Neural progenitor cell (in vitro differentiated cells): Measurements from ENCODE around the gene IER5L.
"Not testable (repeated sequence)": the region's sequence is repeated elsewhere in the genome, so short reads cannot be mapped to it uniquely, and the experiment has no call there.

Experiments used
- CTCF ChIP-seq: fragments of 200-600 bp; sonication (generic); IDR thresholded peaks from 2 replicates; pipeline ENCODE4 v1.5.1; 2017; ENCODE audit warnings: antibody characterized with exemption, mild to moderate bottlenecking
- EZH2 ChIP-seq: fragments of 200-600 bp; sonication (generic); IDR thresholded peaks from 2 replicates; pipeline ENCODE4 v1.6.1; 2017; ENCODE audit warnings: antibody characterized with exemption, mild to moderate bottlenecking, moderate library complexity

- TF ChIP-seq EZH2, CTCF: not testable (repeated sequence)
These were observed 47.8 kb downstream of the IER5L start for GRCh38 chr9:129130271-129130670.
